ENCODE data around the gene GPR35. TPM values are rescaled to one million over a fixed set of nuclear protein-coding genes. Genes with fewer than 3 reads are reported as not detected.

Gene GPR35
- polyA plus RNA-seq, 3 donors: 30.6 to 37.8 (median 36.3) TPM

- Mint-ChIP-seq H3K36me3 (peaks cover 51 to 92% of the 10 kb centered on the region in 2 donors), H3K4me3 (no peak overlapping the region), H3K9me3 (no peaks in the 10 kb centered on the region), H3K4me1 (peaks cover 3% of the 10 kb centered on the region), H3K27me3 (ENCODE audit: low read depth in 3 of 3) (no peaks in the 10 kb centered on the region), H3K27ac (no peak overlapping the region)
- H3K4me3 ChIP-seq (replicated peaks in 1 of 3; ENCODE audit: low read depth in 2 of 3, low read length in 3 of 3): no peak overlapping the region
- peaks cover 74 to 100% of the 10 kb centered on the region in 2 donors for H3K36me3 ChIP-seq (replicated peaks in 1 of 2; ENCODE audit: control insufficient read depth in 1 of 2, insufficient read depth in 2 of 2, low read length in 2 of 2)
- 95% methylated on average over 12 of the region's 19 CpGs for WGBS (ENCODE audit: insufficient coverage)
- peaks cover 44% of the 10 kb centered on the region for H3K79me2 ChIP-seq (ENCODE audit: insufficient read depth, low read length)
- H3K9me3 ChIP-seq (replicated peaks in 1 of 2; ENCODE audit: control insufficient read depth in 1 of 2, insufficient read depth in 1 of 2, low read length in 2 of 2): no peaks in the 10 kb centered on the region
- no peak overlapping the region for H3K9ac ChIP-seq (ENCODE audit: insufficient read depth, low read length, poor library complexity, severe bottlenecking)
- H3K4me2 ChIP-seq (replicated peaks; ENCODE audit: extremely low read depth, low read length, poor library complexity, severe bottlenecking): no peak overlapping the region
- intact Hi-C loops (cut with micrococcal nuclease): no loop called here
- DNase-seq: no peak
- H4K20me1 ChIP-seq (ENCODE audit: insufficient read depth, low read length): peaks cover 47% of the 10 kb centered on the region
- no peaks in the 10 kb centered on the region for H3K27me3 ChIP-seq (ENCODE audit: control insufficient read depth in 2 of 2, insufficient read depth in 2 of 2, low read length in 2 of 2)
- H3K27ac ChIP-seq (ENCODE audit: low read depth in 1 of 2, low read length in 2 of 2): no peak overlapping the region
- no peaks in the 10 kb centered on the region for H3K4me1 ChIP-seq (ENCODE audit: control insufficient read depth in 1 of 2, insufficient read depth in 2 of 2, low read length in 2 of 2)
- TF ChIP-seq, protein P1, sequence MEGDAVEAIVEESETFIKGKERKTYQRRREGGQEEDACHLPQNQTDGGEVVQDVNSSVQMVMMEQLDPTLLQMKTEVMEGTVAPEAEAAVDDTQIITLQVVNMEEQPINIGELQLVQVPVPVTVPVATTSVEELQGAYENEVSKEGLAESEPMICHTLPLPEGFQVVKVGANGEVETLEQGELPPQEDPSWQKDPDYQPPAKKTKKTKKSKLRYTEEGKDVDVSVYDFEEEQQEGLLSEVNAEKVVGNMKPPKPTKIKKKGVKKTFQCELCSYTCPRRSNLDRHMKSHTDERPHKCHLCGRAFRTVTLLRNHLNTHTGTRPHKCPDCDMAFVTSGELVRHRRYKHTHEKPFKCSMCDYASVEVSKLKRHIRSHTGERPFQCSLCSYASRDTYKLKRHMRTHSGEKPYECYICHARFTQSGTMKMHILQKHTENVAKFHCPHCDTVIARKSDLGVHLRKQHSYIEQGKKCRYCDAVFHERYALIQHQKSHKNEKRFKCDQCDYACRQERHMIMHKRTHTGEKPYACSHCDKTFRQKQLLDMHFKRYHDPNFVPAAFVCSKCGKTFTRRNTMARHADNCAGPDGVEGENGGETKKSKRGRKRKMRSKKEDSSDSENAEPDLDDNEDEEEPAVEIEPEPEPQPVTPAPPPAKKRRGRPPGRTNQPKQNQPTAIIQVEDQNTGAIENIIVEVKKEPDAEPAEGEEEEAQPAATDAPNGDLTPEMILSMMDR (IDR thresholded peaks at IDR 0.05): no peak
- no peak overlapping the region for H2AFZ ChIP-seq (ENCODE audit: insufficient read depth, low read depth, low read length, poor library complexity, severe bottlenecking)
Observed at GRCh38 chr2:240593703-240594451, 31.4 kb upstream of the GPR35 start.

DNA sequence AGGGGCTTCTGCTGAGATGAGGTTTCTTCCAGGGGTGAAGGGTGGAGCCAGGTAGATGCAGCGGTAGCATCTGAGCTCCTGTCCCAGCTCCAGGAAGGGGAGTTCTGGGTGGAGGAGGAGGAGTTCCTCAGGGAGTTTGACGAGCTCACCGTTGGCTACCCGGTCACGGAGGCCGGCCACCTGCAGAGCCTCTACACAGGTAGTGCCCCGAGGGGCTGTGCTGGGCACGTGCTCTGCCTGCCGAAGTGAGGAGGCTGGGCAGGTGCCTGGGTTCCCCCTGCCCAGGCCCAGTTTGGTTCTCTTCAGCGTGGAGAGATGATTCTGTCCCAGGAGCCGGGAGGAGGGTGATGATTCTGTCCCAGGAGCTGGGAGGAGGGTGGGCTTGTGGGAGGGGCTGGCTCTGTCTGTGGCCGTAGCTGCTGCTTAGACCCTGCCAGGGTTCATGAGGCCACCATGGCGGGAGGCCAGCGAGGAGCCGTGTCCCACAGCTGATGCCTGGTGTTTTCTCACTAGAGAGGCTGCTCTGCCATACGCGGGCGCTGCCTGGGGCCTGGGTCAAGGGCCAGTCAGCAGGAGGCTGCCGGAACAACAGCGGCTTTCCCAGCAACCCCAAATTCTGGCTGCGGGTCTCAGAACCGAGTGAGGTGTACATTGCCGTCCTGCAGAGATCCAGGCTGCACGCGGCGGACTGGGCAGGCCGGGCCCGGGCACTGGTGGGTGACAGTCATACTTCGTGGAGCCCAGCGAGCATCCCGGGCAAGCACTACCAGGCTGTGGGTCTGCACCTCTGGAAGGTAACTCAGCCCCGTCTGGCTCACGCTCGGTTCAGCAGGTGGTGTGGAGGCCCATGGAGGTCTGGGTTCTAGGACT, 30.5 kb upstream of the GPR35 start:
- H3K27me3 Mint-ChIP-seq (ENCODE audit: low read depth in 3 of 3): no peaks in the 10 kb centered on the region
- H3K9me3 ChIP-seq (replicated peaks in 1 of 2; ENCODE audit: control insufficient read depth in 1 of 2, insufficient read depth in 1 of 2, low read length in 2 of 2): no peaks in the 10 kb centered on the region
- H3K36me3 Mint-ChIP-seq: peaks cover 51 to 92% of the 10 kb centered on the region in 2 donors
- H2AFZ ChIP-seq (ENCODE audit: insufficient read depth, low read depth, low read length, poor library complexity, severe bottlenecking): no peak overlapping the region
- no peak overlapping the region for H3K4me2 ChIP-seq (replicated peaks; ENCODE audit: extremely low read depth, low read length, poor library complexity, severe bottlenecking)
- no peaks in the 10 kb centered on the region for H3K27me3 ChIP-seq (ENCODE audit: control insufficient read depth in 2 of 2, insufficient read depth in 2 of 2, low read length in 2 of 2)
- TF ChIP-seq, protein P1 (IDR thresholded peaks at IDR 0.05): no peak
- intact Hi-C loops (cut with micrococcal nuclease): no loop called here
- no peak overlapping the region for H3K27ac Mint-ChIP-seq
- no peak for DNase-seq
- H4K20me1 ChIP-seq (ENCODE audit: insufficient read depth, low read length): peaks cover 39% of the 10 kb centered on the region
- H3K79me2 ChIP-seq (ENCODE audit: insufficient read depth, low read length): peaks cover 35% of the 10 kb centered on the region
- H3K27ac ChIP-seq (ENCODE audit: low read depth in 1 of 2, low read length in 2 of 2): no peak overlapping the region
- H3K4me3 ChIP-seq (replicated peaks in 1 of 3; ENCODE audit: low read depth in 2 of 3, low read length in 3 of 3): no peak overlapping the region
- no peak overlapping the region for H3K9ac ChIP-seq (ENCODE audit: insufficient read depth, low read length, poor library complexity, severe bottlenecking)
- H3K4me1 Mint-ChIP-seq: no peaks in the 10 kb centered on the region
- H3K4me1 ChIP-seq (ENCODE audit: control insufficient read depth in 1 of 2, insufficient read depth in 2 of 2, low read length in 2 of 2): no peaks in the 10 kb centered on the region
- WGBS (ENCODE audit: insufficient coverage): 97% methylated on average over 29 of the region's 34 CpGs
- H3K36me3 ChIP-seq (replicated peaks in 1 of 2; ENCODE audit: control insufficient read depth in 1 of 2, insufficient read depth in 2 of 2, low read length in 2 of 2): peaks cover 81 to 100% of the 10 kb centered on the region in 2 donors
- no peak overlapping the region for H3K4me3 Mint-ChIP-seq
- no peaks in the 10 kb centered on the region for H3K9me3 Mint-ChIP-seq

Data from CD14-positive monocyte (primary cell).